ENCODE results near the gene KIF3A.

KIF3A gene

GRCh38 chr5:132675936-132676689 lies 61.2 kb downstream of the KIF3A start:
- DNase-seq, result no peak

GRCh38 chr5:132674671-132675506 lies 62.5 kb downstream of the KIF3A start:
- no peak for DNase-seq

- no peak for DNase-seq
Measured at GRCh38 chr5:132673939-132674630, 63.3 kb downstream of the KIF3A start, which contains the start of gene IL4. TSS of gene IL4 (plus strand) at chr5:132673989. CDS start at chr5:132674051, 62 bp downstream.

- DNase-seq, result no peak
Measured at GRCh38 chr5:132673488-132673887, 63.9 kb downstream of the KIF3A start.

- DNase-seq, result no peak
Measured at GRCh38 chr5:132671000-132671399, 66.3 kb downstream of the KIF3A start.

GRCh38 chr5:132669966-132670882 lies 67.1 kb downstream of the KIF3A start:
- DNase-seq, result no peak

GRCh38 chr5:132669455-132669820 lies 67.9 kb downstream of the KIF3A start:
- DNase-seq, result no peak

- DNase-seq, result no peak
Measured at GRCh38 chr5:132668706-132669454, 68.5 kb downstream of the KIF3A start.

DNA sequence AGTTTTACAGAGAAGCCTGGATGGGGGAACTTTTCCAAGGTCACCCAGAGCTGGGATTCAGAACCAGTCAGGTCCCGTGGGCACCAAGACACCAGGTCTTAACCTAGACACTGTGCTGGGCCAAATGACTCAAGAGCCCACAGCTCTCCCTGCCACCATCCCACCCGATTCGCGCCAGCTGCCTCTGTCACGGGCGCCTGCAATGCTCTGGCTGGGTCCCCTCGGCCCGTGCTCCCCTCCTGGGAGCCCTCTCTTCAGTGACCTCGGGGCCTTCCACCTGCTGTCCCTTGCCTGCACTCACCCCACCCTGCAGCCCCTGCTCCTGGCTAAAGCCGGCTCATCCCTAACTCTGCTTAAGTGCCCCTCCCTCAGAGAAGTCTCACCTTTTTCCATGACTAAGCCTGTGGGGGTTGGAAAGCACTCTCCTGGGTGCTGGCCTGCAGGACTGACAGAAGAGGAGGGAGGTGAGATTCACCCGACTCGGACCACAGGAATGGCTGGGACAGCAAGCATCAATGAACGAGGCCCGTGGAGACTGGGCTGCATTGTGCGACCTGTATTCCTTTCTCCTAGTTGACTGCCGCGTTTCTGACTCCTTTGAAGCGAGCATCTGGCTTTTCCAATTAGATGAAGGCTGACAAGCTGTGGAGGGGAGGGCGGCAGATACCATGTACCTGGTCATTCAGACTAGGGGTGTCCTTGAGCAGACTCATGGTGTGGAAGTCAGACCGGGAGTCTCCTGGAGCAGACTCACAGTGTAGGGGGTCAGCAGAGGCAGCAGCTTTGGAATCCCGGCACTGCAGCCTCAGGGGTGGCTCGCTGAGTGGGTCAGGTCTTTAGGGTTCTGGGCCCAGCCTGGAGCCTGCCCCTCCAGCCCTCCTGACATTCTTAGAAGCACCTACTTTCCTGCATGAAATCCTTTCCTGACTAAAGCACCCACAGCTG lies 69.3 kb downstream of the KIF3A start:
- no peak for DNase-seq

DNA sequence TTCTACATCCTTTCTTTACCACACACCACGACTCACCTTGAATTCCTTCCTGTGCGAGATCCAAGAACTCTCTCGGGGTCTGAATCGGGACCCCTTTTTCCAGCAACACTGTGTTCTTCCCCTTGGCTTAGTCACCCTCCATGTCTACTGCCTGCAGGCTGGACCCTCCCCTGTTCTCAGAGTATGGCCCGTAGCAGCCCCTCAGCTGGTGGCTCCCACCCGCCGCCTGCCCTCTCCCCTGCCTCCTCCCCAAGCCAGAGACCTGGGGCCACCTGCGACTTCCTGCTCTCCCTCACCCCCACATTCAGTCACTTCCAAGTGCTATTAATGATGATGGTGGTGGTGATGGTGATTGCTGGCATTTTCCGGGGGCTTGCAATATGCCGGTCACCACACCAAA lies 70.0 kb downstream of the KIF3A start:
- no peak for DNase-seq

DNA sequence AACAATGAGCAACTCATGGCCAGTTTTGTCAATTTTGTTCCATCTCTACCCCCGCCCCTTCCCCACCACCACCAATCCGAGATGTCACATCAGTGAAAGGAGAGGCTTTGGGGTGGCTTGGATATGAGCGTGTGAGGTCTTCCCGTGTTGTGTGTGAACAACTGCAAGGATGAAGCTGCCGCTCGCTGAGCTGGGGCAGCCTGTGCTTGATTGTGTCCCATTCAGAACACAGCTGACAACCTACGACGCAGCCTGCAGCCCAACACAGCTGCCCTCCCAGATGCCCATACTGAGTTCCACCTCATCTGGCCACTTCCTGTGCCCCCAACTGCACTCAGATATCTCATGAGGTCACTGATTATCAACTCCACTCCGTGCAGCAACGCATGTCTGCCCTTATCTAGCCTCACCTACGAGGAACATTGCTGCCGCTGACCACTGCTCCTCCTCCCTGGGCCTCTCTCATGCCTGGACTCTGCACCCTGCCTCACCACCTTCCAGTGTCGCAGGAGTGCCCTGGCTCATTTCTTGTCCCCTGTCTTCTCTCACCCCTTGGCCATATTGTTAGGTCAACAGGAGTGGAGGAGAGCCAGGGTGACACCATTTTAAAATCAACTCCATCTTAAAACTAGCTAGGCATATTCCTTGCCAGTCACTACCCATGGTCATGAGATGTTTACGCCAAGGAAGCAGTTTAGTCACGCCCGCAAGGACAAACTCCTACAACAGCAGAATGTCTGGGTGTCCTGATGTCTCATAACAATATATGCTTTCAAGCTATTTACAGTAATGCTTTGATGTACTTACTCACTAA lies 70.8 kb downstream of the KIF3A start:
- no peak for DNase-seq

DNA sequence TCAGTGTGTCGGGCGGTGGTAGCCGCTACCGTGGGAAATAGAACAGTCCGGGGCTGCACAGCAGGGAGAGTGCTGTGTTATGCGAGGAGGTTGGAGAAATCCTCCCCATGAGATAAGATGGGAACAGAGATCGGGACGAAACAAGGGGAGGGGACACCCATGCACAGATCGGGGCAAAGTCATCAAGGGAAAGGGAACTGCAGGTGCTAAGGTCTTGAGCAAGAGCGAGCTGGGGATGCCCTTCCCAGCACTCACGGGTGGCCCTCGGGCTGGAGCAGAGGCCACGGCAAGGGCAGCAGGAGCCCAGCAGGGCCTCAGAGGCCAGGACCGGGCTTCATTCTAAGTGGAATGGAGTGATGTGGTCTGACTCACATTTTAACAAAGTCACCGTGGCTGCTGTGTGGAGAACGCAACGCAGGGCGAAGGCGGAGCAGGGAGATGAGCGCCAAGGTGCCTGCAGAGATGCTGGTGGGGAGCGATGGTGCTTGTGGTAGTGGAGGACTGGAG lies 71.7 kb downstream of the KIF3A start:
- DNase-seq, result no peak

DNA sequence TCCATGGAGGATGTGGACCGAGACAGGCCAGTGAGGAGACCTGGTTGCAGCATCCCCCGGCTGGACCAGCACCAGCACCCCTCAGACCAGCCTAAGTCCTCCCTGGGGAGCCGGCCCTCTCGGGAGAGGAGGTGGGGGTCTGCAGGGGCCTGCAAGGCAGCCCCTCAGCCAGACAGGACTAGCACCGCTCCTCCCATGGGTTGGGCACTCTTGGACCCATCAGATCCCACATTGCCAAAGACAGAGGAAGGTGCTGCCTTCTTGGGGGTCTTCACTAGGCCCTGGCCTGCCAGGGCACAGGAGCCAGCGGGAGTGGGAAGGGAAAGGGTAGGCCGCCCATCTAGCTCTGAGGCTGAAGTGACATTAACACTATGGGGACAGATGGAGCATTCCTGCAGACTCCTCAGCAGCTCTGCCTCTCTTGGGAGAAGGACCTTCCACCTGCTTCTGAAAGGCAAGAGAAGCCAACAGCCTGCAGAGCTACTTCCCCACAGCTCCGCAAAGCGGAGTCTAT lies 72.6 kb downstream of the KIF3A start:
- DNase-seq, result no peak

GRCh38 chr5:132663771-132664695 lies 73.3 kb downstream of the KIF3A start:
- no peak for DNase-seq

- DNase-seq, result no peak
Measured at GRCh38 chr5:132662925-132663770, 74.2 kb downstream of the KIF3A start.

DNA sequence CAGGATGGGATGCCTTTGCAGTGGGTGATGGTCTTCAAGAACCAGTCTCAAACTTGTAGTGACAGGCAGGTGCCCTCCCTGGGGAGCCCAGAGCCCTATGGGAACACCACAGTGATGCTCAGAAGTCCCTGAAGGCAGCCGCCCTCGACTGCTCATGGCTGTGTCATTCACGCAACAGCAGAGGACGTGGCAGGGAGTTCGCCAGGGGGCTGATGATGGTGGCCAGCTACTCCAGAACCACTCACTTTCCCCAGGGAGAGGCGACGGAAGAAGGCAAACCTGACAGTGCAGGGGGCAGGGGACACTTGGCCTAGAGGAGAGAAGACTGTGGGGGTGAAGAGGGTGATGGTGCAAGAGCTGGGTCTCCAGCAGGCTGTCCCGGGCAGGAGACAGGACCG lies 75.3 kb downstream of the KIF3A start:
- DNase-seq, result no peak

All from NCI-H2029 treated with DMSO at 0.1 percent for 48 hours (cell line).